ENCODE measurements around the gene METTL17.
"Not testable (repeated sequence)": the region's sequence is repeated elsewhere in the genome, so short reads cannot be mapped to it uniquely, and the experiment has no call there.

Gene METTL17

DNA sequence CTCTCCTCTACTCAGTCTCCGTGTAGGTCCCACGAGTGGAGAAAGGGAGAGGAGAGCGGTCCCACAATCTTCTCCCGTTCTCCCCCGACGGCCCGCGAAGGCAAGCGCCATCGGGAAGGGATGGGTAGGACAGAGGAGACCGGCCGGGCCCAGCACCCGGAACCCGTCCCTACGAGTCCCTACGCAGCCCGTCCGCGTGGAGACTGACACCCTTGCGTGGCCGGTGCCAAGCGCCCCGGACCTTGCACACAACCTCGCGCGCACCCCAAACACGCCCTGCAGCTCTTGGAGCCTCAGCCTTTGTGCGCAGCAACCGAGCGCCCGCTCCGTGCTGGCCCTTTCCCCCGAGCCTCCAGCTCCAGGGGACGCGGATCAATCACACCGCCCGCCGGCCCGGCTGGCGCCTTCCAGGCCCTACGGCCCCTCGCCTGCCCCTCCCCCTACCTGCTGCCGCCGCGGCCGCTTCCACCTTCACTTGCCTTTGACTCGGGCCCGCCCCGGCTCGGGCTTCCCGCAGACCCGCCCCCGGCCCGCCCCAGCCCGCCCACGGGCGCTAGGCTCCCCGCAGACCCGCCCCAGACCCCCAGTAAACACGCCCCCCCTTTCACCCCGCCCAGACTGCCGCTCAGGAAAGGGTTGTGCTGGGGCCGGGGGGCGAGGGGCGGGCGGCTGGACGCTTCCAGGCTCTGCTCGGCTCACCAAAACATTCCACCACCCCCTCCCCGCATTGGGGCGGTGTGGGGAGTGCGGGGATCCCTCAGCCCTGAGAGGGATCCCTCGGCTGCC is 35.0 kb downstream of the METTL17 start, which contains the start of gene NDRG2:
Gene NDRG2 (minus strand): TSS at position 477 of the 786 bp plus-strand sequence. CDS start 1,746 bp downstream, outside the sequence.
- DNase-seq (ENCODE audit: low read depth, low spot score): peak; percentile 47

DNA sequence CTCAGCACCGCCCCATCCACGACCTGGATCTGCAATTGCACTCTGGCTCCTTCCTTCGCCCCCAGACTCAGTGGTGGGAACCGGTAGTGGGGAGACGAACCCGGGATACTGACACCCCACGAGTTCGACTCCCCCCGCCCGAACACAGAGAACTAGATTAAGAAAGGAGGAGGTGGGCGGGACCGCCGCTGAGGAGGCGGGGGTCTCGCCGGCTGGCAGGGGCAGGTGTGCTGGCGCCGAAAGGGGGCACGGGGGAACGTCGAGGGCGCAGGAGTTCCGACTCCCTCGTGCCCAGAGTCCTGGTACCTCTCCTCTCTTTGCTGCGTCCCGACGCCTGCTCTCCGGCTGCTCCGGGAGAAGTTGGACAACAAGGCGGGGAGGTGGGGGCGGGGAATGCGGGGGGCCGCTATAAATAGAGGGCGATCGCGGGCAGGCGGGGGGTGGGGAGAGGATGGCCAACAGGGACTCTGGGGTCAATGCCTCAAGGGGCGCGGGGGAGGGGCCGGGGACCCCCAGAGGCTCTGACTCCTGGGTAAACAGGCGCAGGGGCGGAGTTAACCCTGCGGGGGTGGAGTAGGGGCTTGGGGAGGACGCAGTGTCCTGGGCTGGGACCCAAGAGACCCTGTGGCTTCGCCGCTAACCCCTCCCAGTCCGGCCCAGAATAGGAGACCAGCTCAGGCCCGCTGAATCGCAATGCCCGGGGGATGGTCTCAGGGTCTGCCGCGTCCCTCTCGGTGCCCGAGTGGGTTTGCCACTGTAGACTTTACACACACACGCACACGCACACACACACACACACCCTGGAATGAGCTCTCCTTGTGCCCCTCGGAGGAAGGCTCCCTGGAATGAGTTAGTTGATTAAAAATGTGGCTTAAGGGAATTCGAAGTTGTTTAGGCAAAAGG is 35.8 kb downstream of the METTL17 start:
- DNase-seq (ENCODE audit: low read depth, low spot score): no peak

DNA sequence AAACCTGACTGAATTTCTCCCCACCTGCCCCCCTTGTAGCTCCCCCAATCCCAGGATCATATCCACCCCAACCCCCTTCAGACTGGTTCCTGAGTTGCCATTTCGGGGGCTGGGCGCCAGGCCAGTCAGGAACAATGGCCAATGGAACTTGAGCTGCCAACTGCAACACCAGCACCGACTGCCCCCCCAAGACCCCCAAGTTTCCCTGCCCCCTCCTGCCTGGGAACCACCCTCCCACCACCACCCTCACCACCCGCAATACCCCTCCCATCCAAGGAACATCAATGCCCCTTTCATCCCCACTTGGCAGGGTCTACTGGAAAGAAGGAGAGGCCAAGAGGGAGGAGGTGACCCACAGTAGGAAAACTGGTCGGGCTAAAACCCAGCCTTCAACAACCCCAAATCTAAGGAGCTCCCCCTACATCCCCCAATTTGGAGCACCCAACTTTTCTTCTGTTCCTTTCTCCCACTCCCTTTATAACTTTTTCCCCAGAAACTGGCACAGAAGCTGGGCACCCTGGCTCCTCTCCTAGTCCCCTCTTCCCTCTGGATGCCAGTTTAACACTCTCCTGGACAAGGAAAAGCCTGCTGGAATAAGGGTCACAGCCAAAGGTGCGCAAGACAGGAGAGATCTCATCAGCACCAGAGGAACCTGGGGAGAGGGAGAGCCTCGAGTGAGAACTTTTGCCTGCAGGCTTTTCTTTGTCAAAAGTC is 36.7 kb downstream of the METTL17 start:
- DNase-seq (ENCODE audit: low read depth, low spot score): no peak

DNA sequence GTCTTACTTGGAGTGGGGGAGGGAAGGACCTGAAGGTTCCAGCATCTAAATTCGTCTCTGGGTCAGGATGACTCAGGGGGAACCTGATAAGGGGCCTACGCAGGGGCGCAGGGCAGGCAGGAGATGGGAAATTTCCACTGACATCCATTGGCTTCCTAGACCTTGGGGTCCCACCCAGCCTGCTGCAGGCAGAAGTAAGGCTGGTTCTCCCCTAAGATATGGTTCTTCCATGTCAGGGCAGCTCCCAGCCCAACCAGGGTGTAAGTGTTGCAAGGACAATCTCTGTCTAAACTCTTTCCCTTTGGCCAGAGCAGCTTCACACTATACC is 37.2 kb downstream of the METTL17 start:
- no peak for DNase-seq (ENCODE audit: low read depth, low spot score)

DNA sequence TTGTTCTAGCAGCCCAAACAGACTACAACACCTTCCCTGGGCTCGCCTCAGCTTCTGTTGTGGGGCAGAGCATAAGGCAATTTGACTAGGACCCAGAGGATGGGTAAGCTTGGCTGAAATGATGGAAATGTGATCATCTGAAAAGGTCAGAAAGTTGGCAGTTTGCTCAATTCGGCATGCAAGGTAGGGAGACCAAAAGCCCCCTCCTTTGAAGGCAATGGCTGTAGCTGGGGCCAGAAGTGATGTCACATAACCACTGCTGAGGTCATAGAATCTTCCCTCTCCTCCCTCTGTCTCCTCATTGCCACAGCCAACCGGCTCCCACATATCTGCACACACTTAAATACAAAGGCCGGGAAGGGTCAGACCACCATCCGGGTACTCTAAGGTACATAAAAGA is 40.1 kb downstream of the METTL17 start, which contains the start of gene TPPP2:
Gene TPPP2 (plus strand): TSS at position 301 of the 400 bp plus-strand sequence. CDS start 365 bp downstream, outside the sequence.
- DNase-seq (ENCODE audit: low read depth, low spot score): no peak

DNA sequence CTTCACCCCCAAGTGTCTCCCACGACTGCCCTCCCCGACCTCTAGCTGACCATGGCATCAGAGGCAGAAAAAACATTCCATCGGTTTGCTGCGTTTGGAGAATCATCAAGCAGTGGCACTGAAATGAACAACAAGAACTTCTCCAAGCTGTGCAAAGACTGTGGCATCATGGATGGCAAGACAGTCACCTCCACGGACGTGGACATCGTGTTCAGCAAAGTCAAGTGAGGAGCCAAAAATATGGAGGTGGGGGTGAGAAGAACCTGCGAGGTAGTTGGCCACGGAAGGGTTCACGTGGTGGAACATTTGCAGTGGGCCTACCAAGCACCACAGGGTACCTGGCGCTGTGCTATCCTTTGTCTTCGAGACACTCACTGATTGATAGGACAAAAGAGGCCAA is 40.8 kb downstream of the METTL17 start:
- DNase-seq (ENCODE audit: low read depth, low spot score): no peak

DNA sequence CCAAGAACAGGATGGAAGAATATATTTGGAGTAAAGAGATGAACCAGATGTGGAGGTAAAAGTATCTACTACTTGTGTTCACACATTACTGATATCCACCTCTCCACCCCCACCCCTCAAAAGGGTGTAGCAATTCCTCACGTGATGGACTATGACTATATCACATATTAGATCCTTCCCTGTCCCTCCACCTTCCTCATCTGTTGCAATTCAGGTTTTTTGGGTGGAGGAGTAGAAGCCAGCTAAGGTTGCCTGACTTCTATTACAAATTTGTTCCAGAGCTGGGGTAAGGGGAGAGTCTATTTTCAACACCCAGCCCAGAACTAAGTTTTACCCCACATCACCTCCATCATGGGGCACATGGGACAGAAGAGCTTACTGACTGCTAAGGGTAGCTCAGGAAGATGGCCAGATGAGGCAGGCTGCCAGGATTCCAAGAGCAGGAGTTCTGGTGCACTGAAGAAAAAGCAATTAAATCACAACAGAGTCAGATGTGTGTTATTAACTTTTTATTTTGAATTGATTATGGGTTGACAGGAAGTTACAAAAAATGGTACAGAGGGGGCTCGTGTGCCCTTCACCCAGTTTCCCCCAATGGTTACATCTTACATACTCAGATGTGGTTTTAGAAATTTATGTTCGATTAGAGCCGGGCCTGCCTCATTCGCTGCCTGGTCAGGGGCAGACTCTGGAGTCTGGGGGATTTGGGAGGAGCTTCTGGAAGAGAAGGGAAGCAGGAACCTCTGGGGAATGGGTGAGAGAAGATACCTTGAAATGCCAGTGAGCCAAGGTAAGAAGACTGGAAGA is 42.7 kb downstream of the METTL17 start:
- DNase-seq (ENCODE audit: low read depth, low spot score): no peak

DNA sequence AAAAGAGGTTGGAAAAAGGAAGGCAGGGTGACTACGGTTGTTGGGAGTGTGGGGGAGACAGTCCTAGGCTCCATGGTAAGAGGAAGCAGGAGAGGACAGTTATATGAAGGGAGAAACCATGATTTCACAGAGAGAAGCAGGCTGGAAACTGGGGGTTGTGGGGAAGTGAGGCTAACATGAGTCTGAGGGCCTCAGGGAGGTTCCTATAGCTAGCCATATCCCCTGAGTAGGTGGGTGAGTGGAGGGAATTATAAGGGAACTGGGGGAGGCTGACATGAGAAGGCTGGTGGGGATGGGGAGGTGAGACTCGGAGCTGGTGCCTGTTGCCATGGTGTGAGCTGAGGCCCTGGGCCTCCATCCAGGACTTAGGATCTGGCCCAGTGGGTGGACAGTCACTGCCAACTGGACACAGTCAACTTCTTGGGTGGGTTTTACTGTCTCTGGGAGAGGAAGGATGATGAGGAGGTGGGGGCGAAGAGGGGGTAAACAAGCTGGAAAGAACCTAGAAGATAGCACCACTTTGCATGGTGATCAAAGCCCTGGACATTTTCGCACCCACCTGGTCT is 43.4 kb downstream of the METTL17 start:
- no peak for DNase-seq (ENCODE audit: low read depth, low spot score)

DNA sequence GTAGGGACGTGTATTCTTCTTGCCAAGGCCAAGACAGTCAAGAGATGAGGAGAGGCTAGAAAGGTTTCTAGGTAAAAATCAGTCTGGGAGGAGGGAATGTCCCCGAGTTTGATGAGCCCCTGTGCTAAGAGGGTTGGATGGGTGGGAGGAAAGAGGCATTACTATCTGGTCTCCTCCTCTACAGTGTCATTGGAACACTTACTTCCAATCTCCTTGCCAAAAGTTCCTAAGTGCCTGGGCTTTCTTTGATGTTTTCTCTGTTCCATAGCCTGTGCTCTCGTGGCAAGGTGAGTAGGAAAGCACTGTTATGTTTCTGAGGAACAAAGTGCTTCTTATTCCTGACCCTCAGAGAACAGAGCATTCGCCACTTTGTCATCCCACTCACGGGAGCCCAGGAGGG is 44.9 kb downstream of the METTL17 start, which contains the start of gene RNASE13:
Gene RNASE13 (minus strand): TSS at position 101 of the 400 bp plus-strand sequence. CDS start 519 bp downstream, outside the sequence.
- no peak for DNase-seq (ENCODE audit: low read depth, low spot score)

DNA sequence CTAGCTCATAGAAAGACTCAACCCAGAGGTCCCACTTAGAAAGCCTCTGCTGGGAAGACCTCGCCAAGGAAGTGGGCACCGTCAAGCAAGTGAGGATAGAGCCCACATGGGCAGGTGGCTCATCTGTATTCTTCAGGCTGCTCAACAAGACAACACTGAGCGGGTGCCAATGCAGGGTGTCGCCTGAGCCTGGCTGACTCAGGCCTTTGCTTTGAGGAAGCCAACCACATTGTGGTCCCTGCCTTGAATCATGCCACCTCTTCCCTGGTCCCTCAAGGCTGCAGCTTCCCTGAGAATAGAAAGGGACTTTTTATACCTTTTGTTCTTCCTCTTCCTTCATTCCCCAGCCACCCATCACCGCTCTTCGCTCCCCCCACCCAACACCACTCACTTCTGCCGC is 47.0 kb downstream of the METTL17 start:
- no peak for DNase-seq (ENCODE audit: low read depth, low spot score)

DNA sequence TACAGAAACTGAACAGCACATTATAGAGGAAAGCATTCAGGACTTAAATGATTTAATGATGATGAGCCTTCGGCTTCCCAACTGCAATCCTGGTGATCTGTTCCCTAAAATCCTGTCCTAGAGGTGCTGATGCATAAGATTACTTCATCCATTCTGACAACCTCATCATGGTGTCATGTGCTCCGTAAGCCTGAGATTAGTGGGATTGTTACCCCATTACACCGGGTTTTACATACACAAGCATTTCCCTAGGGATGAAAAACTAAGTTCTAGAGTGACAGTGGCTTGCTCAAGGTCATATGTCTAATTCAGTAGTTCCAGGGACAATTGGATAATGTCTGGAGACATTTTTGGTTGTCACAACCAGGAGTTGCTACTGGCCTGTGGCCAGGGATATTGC is 47.4 kb downstream of the METTL17 start:
- DNase-seq (ENCODE audit: low read depth, low spot score): no peak

DNA sequence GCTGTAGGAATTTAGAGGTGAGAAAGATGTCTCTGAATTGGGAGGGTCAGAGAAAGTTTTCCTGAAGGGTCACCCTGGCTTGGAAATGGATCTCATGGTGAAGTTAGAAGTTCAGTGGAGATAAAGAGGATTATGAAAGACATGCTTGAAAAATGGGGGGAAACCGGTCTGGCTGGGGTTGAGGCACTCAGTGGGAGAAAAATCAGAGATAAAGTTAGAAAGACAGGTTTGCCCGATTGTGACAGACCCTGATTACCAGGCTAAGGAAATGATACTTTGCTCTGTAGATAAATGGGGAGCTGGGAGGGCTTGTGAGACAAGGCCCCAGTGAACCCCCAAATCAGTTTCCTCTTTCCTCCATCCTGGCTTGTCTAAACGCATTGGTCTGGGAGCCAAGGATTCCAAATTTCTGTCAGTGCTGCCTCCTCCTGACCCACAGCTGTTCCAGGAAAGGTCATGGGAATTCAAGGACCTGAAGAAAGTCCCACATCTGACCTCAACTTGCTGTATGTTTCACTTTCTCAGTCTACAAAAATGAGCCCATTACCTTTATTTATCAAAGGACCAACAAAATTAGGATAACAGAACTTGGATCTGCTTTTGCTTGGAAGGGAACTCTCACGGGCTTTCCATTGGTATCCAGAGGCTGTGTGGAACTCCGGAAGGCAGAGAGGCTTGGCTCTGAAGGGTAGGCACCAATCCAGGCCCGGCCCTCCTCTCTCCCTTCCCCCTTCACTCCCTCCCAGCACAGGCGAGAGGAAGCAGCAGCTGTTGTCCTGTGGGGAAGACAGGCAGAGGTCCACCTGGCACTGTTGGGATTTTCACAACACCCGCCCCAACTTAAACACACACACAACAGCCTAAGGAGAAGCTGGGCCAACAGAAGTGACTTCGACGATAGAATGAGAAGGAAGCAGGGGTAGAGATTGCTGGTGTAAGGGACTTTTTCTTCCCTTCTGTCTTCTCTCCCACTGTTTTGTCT is 49.0 kb downstream of the METTL17 start:
- DNase-seq (ENCODE audit: low read depth, low spot score): no peak

DNA sequence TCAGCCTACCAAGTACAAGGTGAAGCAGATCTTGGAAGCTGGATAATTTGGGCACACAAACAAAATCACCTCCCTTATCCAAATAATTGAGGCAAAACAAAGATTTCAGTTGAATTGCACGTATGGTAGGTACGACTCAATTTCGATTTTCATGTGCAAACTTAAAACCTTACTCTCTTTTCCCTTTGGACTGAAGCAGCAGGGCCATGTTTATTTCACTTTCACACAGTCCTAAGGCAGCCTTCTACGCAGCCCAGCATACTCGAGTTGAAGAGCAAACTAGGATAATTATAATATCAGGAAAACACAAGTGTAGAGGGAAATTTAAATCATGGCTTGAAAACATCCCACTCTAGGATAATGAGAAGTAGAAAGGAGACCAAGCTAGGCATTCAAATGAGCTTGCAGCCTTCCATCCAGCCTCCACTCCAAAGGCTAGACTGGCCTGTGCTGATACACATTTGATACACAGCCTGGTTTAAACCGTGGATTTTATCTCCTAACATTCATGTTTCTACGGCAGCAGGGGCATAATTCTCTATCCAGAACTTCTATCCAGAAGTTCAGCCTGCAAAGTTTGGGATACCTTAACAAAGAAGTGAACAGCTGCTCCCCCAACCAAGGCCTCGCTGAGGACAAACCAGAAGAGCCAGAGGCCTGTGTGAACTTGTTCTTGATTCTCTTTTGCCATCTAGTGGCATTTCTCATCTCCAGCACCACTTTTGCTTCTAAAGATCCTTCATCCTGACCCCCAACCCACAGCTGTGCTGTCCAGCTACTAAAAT is 50.0 kb downstream of the METTL17 start:
- no peak for DNase-seq (ENCODE audit: low read depth, low spot score)

DNA sequence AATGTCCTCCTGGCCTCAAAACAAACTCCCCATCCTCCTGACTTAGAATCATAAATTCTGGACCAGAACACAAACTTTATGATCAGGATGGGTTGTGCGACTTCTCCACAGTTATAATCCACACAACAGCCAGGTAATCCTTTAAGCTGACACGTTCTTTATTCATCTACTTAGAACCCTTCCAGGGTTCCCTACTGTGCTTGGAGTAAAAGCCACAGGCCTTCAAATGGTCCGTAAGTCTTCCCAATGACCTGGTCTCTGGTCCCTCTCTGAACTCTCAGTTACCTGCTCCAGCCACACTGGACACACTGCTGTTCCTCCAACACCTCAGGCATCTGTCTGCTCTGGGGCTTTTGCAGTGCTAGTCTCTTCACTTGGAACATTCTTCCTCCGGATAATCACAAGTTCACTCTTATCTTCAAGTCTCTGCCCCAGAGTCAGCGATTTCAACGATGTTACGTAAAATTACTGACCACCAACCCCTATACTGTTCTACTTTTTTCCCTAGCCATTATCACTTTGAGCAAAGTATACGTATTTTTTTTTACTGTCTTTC is 50.7 kb downstream of the METTL17 start:
- DNase-seq (ENCODE audit: low read depth, low spot score): no peak

DNA sequence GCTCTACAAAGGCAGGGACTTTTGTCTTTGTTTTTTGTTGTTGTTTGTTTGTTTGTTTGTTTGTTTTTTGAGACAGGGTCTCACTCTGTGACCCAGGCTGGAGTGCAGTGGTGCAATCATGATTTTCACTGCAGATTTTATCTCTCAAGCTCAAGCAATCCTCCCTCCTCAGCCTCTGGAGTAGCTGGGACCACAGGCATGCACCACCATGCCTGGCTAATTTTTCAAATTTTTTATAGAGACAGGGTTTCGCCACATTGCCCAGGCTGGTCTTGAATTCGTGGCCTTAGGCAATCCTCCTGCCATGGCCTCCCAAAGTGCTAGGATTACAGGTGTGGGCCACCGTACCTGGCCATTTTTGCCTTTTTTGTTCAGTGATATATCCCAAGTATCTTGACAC is 51.2 kb downstream of the METTL17 start:
- not testable (repeated sequence) for DNase-seq (ENCODE audit: low read depth, low spot score)

DNA sequence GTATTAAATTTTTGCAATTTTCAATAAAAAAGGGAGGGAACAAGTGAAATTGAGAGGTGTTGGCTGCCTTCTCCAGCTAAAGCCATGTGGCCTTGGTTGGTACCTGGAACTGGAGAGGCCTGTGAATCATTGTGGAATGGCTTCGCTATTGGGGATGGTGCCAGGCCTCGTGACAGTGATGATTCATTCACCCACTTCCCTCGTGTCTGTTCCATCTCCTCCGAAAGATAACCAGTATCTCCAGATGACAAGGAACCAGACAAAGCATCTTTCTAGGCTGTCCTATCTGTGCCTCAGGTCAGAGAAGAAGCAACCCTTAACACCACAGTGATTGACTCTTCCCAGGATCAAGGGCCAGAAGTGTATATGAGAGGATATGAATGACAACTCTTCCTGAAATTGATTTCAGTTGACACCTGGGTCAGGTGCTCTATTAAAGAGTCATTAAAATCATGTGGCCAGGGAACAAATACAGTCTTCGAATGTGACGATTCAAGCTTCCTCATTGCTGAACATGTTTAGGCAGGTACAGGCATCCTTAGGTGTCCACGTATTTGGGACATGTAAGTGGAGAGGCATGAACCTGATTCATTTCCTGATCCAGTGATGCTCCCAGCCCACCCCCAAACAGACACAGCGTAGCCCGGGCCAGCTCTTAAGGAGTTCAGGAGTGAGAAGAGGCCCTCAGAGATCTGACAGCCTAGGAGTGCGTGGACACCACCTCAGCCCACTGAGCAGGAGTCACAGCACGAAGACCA is 52.1 kb downstream of the METTL17 start, which contains the start of gene RNASE7:
Gene RNASE7 (plus strand): TSS at position 687 of the 758 bp plus-strand sequence. CDS start 631 bp downstream, outside the sequence.
- no peak for DNase-seq (ENCODE audit: low read depth, low spot score)

DNA sequence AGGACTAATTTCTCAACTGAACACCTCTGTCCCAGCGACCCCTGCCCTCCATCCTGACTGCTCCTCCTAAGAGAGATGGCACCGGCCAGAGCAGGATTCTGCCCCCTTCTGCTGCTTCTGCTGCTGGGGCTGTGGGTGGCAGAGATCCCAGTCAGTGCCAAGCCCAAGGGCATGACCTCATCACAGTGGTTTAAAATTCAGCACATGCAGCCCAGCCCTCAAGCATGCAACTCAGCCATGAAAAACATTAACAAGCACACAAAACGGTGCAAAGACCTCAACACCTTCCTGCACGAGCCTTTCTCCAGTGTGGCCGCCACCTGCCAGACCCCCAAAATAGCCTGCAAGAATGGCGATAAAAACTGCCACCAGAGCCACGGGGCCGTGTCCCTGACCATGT is 53.1 kb downstream of the METTL17 start:
- DNase-seq (ENCODE audit: low read depth, low spot score): no peak
